CD4-positive, alpha-beta T cell (primary cell): ENCODE measurements around the gene PCDHGB5. TPM values are rescaled to one million over a fixed set of nuclear protein-coding genes. Genes with fewer than 3 reads are reported as not detected.

Source experiments
- ATAC-seq: fragments of 200-7000 bp; cut with Tn5 transposase; one replicate; pipeline ENCODE4 v1.10.0; 2022; ENCODE audit warnings: mild to moderate bottlenecking; ENCODE audit not compliant: poor library complexity
- CTCF ChIA-PET: fragments of 350-600 bp; sonication (Branson Sonifier 250); formaldehyde crosslinking; loops from one replicate; lab custom pipeline; 2021; ENCODE audit warnings: antibody characterized with exemption, inconsistent platforms; lab: Charles Lee
- POLR2A ChIA-PET: fragments of 350-600 bp; sonication (Branson Sonifier 250); formaldehyde crosslinking; loops from one replicate; lab custom pipeline; 2021; ENCODE audit warnings: antibody characterized with exemption, inconsistent platforms; lab: Charles Lee
- DNase-seq, 14 experiments: peaks; one replicate each; pipeline ENCODE4 v3.0.0-alpha.2; 2013 to 2020; ENCODE audit warnings: mixed read lengths in 2 of 14
- H3K27ac ChIP-seq, 2 donors: one replicate each; pipeline versions ENCODE4 v1.5.1 to v1.7.0; 2013; ENCODE audit warnings: low read length in 2 of 2, low read depth in 1 of 2, mild to moderate bottlenecking in 1 of 2
- H3K27me3 ChIP-seq, 2 experiments: 1 replicate in 1 of 2; 2 replicates in 1 of 2; pipeline versions ENCODE4 v1.6.1 to v1.7.0; 2013; ENCODE audit warnings: low read length in 2 of 2, control low read depth in 1 of 2, mild to moderate bottlenecking in 1 of 2, moderate library complexity in 1 of 2; ENCODE audit not compliant: insufficient read depth in 2 of 2, control insufficient read depth in 1 of 2
- H3K36me3 ChIP-seq: one replicate; pipeline ENCODE4 v1.6.1; 2013; ENCODE audit warnings: low read length, control low read depth; ENCODE audit not compliant: insufficient read depth
- H3K4me1 ChIP-seq: one replicate; pipeline ENCODE4 v1.6.1; 2013; ENCODE audit warnings: low read length, control low read depth; ENCODE audit not compliant: insufficient read depth
- H3K4me3 ChIP-seq: one replicate; pipeline ENCODE4 v1.5.1; 2013; ENCODE audit warnings: mild to moderate bottlenecking, low read length, moderate library complexity
- H3K9me3 ChIP-seq, 2 experiments: 1 replicate in 1 of 2; 2 replicates in 1 of 2; pipeline versions ENCODE4 v1.6.1 to v1.7.0; 2013; ENCODE audit warnings: low read length in 2 of 2, mild to moderate bottlenecking in 2 of 2, control low read depth in 1 of 2, moderate library complexity in 1 of 2; ENCODE audit not compliant: control insufficient read depth in 1 of 2, insufficient read depth in 1 of 2
- H3K27ac Mint-ChIP-seq: one replicate; pipeline ENCODE4 v1.8.0; 2020; ENCODE audit warnings: mixed read lengths
- H3K27me3 Mint-ChIP-seq: one replicate; pipeline ENCODE4 v1.8.0; 2021; ENCODE audit warnings: mixed read lengths
- H3K36me3 Mint-ChIP-seq: one replicate; pipeline ENCODE4 v1.8.0; 2021; ENCODE audit warnings: low read depth, mixed read lengths
- H3K4me1 Mint-ChIP-seq: one replicate; pipeline ENCODE4 v1.8.0; 2021; ENCODE audit warnings: low read depth, mixed read lengths
- H3K4me3 Mint-ChIP-seq: one replicate; pipeline ENCODE4 v1.8.0; 2020; ENCODE audit warnings: mild to moderate bottlenecking, mixed read lengths
- H3K9me3 Mint-ChIP-seq: one replicate; pipeline ENCODE4 v1.8.0; 2020; ENCODE audit warnings: mixed read lengths
- CTCF ChIP-seq: fragments of 200-600 bp; IDR thresholded peaks from one replicate; pipeline ENCODE4 v1.8.0; 2022; ENCODE audit warnings: antibody characterized with exemption, mild to moderate bottlenecking
- intact Hi-C, 2 experiments: fragments of 100-400 bp; cut with DNase I in 1 of 2; cut with micrococcal nuclease in 1 of 2; formaldehyde crosslinking; loops; one replicate each; pipeline versions ENCODE4 v1.15.1 to v1.9.0; 2023 to 2025; cut with DNase I, micrococcal nuclease
- total RNA-seq, 174 experiments: library from RNA in 2 of 174; stranded (reverse) in 2 of 174; gene quantifications; one replicate each; pipeline ENCODE4 v1.2.3 and lab custom pipeline; 2021 to 2026

PCDHGB5 gene
- total RNA-seq, 2 experiments from 2014 or later: 0.14 to 0.20 TPM

- ATAC-seq (no peak), DNase-seq (no peak)
- ChIA-PET CTCF (no interaction called here), POLR2A (no interaction called here)
- no peaks in the 10 kb centered on the region for H3K4me1 Mint-ChIP-seq
- Histone ChIP-seq H3K27ac (no peak overlapping the region), H3K9me3 (peaks cover 0 to 9% of the 10 kb centered on the region in 2 experiments), H3K4me1 (no peaks in the 10 kb centered on the region), H3K36me3 (no peaks in the 10 kb centered on the region), H3K27me3 (peaks cover 0 to 3% of the 10 kb centered on the region in 2 experiments), H3K4me3 (no peak overlapping the region)
- peaks cover 2% of the 10 kb centered on the region for H3K9me3 Mint-ChIP-seq
- H3K27ac Mint-ChIP-seq: no peak overlapping the region
- intact Hi-C loops: no loop called here
- peaks cover 69% of the 10 kb centered on the region for H3K27me3 Mint-ChIP-seq
- no peaks in the 10 kb centered on the region for H3K36me3 Mint-ChIP-seq
- H3K4me3 Mint-ChIP-seq: no peak overlapping the region
- no peak for TF ChIP-seq CTCF
Measured at GRCh38 chr5:141439411-141440141, 41.8 kb downstream of the PCDHGB5 start.

- H3K27me3 Mint-ChIP-seq: peaks cover 66% of the 10 kb centered on the region
- ChIA-PET POLR2A (no interaction called here), CTCF (no interaction called here)
- Histone ChIP-seq H3K27ac (no peak overlapping the region), H3K36me3 (no peaks in the 10 kb centered on the region), H3K4me3 (no peak overlapping the region), H3K4me1 (no peaks in the 10 kb centered on the region), H3K27me3 (peaks cover 0 to 5% of the 10 kb centered on the region in 2 experiments), H3K9me3 (peaks cover 0 to 9% of the 10 kb centered on the region in 2 experiments)
- H3K36me3 Mint-ChIP-seq: no peaks in the 10 kb centered on the region
- ATAC-seq: no peak
- H3K4me1 Mint-ChIP-seq: no peaks in the 10 kb centered on the region
- H3K9me3 Mint-ChIP-seq: no peaks in the 10 kb centered on the region
- no peak for TF ChIP-seq CTCF
- intact Hi-C loops: no loop called here
- DNase-seq: no peak
- H3K27ac Mint-ChIP-seq: no peak overlapping the region
- H3K4me3 Mint-ChIP-seq: no peak overlapping the region
Measured at GRCh38 chr5:141440341-141440740, 42.6 kb downstream of the PCDHGB5 start.

DNA sequence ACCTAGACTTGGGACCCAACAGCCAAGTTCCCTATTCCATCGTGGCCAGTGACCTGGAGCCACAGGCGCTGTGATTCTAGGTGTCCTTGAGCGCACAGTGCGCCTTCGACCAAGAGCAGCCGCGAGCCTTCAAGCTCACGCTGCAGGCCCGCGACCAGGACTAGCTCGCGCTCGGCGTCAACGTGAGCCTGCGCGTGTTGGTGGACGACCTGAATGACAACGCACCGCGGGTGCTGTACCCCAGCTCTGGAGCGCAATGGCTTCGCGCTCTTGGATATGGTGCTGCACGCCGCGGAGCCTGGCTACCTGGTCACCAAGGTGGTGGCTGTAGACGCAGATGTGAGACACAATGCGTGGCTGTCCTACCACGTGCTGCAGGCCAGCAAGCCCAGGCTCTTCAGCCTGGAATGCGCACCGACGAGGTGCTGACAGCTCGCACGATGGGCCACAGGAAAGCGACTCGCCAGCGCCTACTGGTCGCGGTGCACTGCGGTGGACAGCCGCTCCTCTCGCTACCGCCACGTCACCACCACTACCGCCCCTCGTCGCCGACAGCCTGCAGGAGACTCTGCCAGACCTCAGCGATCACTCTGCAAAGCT is 43.9 kb downstream of the PCDHGB5 start:
- H3K36me3 ChIP-seq: no peaks in the 10 kb centered on the region
- ChIA-PET CTCF (no interaction called here), POLR2A (no interaction called here)
- H3K27me3 ChIP-seq: peaks cover 0 to 9% of the 10 kb centered on the region in 2 experiments
- H3K36me3 Mint-ChIP-seq: no peaks in the 10 kb centered on the region
- H3K27ac Mint-ChIP-seq: no peak overlapping the region
- DNase-seq (no peak), ATAC-seq (no peak)
- H3K27ac ChIP-seq: no peak overlapping the region
- no peak for TF ChIP-seq CTCF
- no peaks in the 10 kb centered on the region for H3K4me1 Mint-ChIP-seq
- no peaks in the 10 kb centered on the region for H3K4me1 ChIP-seq
- H3K9me3 Mint-ChIP-seq: no peaks in the 10 kb centered on the region
- intact Hi-C loops: no loop called here
- H3K27me3 Mint-ChIP-seq: peaks cover 66% of the 10 kb centered on the region
- H3K4me3 Mint-ChIP-seq: no peak overlapping the region
- H3K9me3 ChIP-seq: peaks cover 0 to 9% of the 10 kb centered on the region in 2 experiments
- H3K4me3 ChIP-seq: no peak overlapping the region

Other genes starting within 250 kb of the PCDHGB5 start
- gene PCDHB6, start 247.9 kb upstream of the PCDHGB5 start, total RNA-seq: not detected
- not detected for gene PCDHB7, start 225.3 kb upstream of the PCDHGB5 start, total RNA-seq
- not detected for gene PCDHB8, start 220.2 kb upstream of the PCDHGB5 start, total RNA-seq
- gene PCDHB16, start 215.6 kb upstream of the PCDHGB5 start, total RNA-seq: not detected
- not detected for gene PCDHB9, start 210.8 kb upstream of the PCDHGB5 start, total RNA-seq
- gene PCDHB10, start 205.6 kb upstream of the PCDHGB5 start, total RNA-seq: not detected
- gene PCDHB11, start 198.3 kb upstream of the PCDHGB5 start, total RNA-seq: not detected
- not detected for gene PCDHB12, start 189.2 kb upstream of the PCDHGB5 start, total RNA-seq
- gene PCDHB13, start 184.0 kb upstream of the PCDHGB5 start, total RNA-seq: not detected
- not detected for gene PCDHB14, start 174.6 kb upstream of the PCDHGB5 start, total RNA-seq
- gene PCDHB15, start 152.6 kb upstream of the PCDHGB5 start, total RNA-seq: not detected
- under 1 TPM in 1 of 2 experiments, not detected in 1; 0.22 TPM for gene SLC25A2, start 93.9 kb upstream of the PCDHGB5 start, total RNA-seq
- 10 to 100 TPM; 80.5 TPM for gene TAF7, start 77.2 kb upstream of the PCDHGB5 start, total RNA-seq
- gene PCDHGA1, start 67.4 kb upstream of the PCDHGB5 start, total RNA-seq: not detected
- not detected for gene PCDHGA2, start 59.2 kb upstream of the PCDHGB5 start, total RNA-seq
- not detected for gene PCDHGA3, start 54.1 kb upstream of the PCDHGB5 start, total RNA-seq
- gene PCDHGB1, start 47.8 kb upstream of the PCDHGB5 start, total RNA-seq: under 1 TPM in 1 of 2 experiments, not detected in 1; 0.05 TPM
- under 1 TPM; 0.08 TPM for gene PCDHGA4, start 42.9 kb upstream of the PCDHGB5 start, total RNA-seq
- under 1 TPM; 0.19 to 0.20 TPM for gene PCDHGB2, start 38.0 kb upstream of the PCDHGB5 start, total RNA-seq
- under 1 TPM in 1 of 2 experiments, not detected in 1; 0.08 TPM for gene PCDHGA5, start 33.8 kb upstream of the PCDHGB5 start, total RNA-seq
- under 1 TPM; 0.11 to 0.28 TPM for gene PCDHGB3, start 27.7 kb upstream of the PCDHGB5 start, total RNA-seq
- gene PCDHGA6, start 24.1 kb upstream of the PCDHGB5 start, total RNA-seq: under 1 TPM in 1 of 2 experiments, not detected in 1; 0.11 TPM
- gene PCDHGA7, start 15.2 kb upstream of the PCDHGB5 start, total RNA-seq: not detected
- not detected for gene PCDHGB4, start 10.2 kb upstream of the PCDHGB5 start, total RNA-seq
- gene PCDHGA8, start 5.3 kb upstream of the PCDHGB5 start, total RNA-seq: not detected
- gene PCDHGA9, start 4.8 kb downstream of the PCDHGB5 start, total RNA-seq: not detected
- under 1 TPM in 1 of 2 experiments, not detected in 1; 0.06 TPM for gene PCDHGB6, start 10.1 kb downstream of the PCDHGB5 start, total RNA-seq
- gene PCDHGA10, start 15.0 kb downstream of the PCDHGB5 start, total RNA-seq: under 1 TPM in 1 of 2 experiments, not detected in 1; 0.08 TPM
- not detected for gene PCDHGB7, start 19.7 kb downstream of the PCDHGB5 start, total RNA-seq
- gene PCDHGA11, start 23.1 kb downstream of the PCDHGB5 start, total RNA-seq: not detected
- not detected for gene PCDHGA12, start 32.6 kb downstream of the PCDHGB5 start, total RNA-seq
- not detected for gene PCDHGC3, start 78.0 kb downstream of the PCDHGB5 start, total RNA-seq
- not detected for gene PCDHGC4, start 87.1 kb downstream of the PCDHGB5 start, total RNA-seq
- not detected for gene PCDHGC5, start 91.1 kb downstream of the PCDHGB5 start, total RNA-seq
- 100 to 1,000 TPM; 159 to 161 TPM for gene DIAPH1, start 221.1 kb downstream of the PCDHGB5 start, total RNA-seq
- gene HDAC3, start 238.9 kb downstream of the PCDHGB5 start, total RNA-seq: 10 to 100 TPM; 51.1 to 52.7 TPM
- gene RELL2, start 239.1 kb downstream of the PCDHGB5 start, total RNA-seq: 10 to 100 TPM; 10.9 to 11.4 TPM